Heart left ventricle (tissue), 16 donors: ENCODE data around the gene KRTAP10-6. TPM values are rescaled to one million over a fixed set of nuclear protein-coding genes. Genes with fewer than 3 reads are reported as not detected.
"Not testable (repeated sequence)": the region's sequence is repeated elsewhere in the genome, so short reads cannot be mapped to it uniquely, and the experiment has no call there.

ENCODE experiments used
- ATAC-seq, 4 donors: fragments of 200-7000 bp; cut with Tn5 transposase; one replicate each; pipeline ENCODE4 v1.9.1; 2020 to 2022; ENCODE audit warnings: moderate library complexity in 4 of 4, mild to moderate bottlenecking in 3 of 4, moderate number of reproducible peaks in 1 of 4
- DNase-seq, 5 donors: peaks; one replicate each; pipeline ENCODE4 v3.0.0-alpha.2; 2020
- H3K27ac ChIP-seq, 12 donors: fragments of 200-600 bp; sonication (generic) in 4 of 12; one replicate each; pipeline versions ENCODE4 v1.5.0 to v1.8.0; 2016 to 2022; ENCODE audit warnings: mild to moderate bottlenecking in 2 of 12
- H3K27me3 ChIP-seq, 9 donors: fragments of 200-600 bp; sonication (generic) in 2 of 9; one replicate each; pipeline versions ENCODE4 v1.5.1 to v1.8.0; 2016 to 2022; ENCODE audit warnings: mild to moderate bottlenecking in 3 of 9
- H3K36me3 ChIP-seq, 9 donors: fragments of 200-600 bp; sonication (generic) in 2 of 9; one replicate each; pipeline versions ENCODE4 v1.5.0 to v1.8.0; 2018 to 2022; ENCODE audit warnings: mild to moderate bottlenecking in 2 of 9
- H3K4me1 ChIP-seq, 12 donors: fragments of 200-600 bp; sonication (generic) in 4 of 12; one replicate each; pipeline versions ENCODE4 v1.5.0 to v1.8.0; 2016 to 2022; ENCODE audit warnings: mild to moderate bottlenecking in 3 of 12
- H3K4me3 ChIP-seq, 12 donors: fragments of 200-600 bp; sonication (generic) in 4 of 12; one replicate each; pipeline versions ENCODE4 v1.5.0 to v1.8.0; 2017 to 2022; ENCODE audit warnings: mild to moderate bottlenecking in 9 of 12, moderate library complexity in 4 of 12
- H3K9me3 ChIP-seq, 12 donors: fragments of 200-600 bp; sonication (generic) in 4 of 12; one replicate each; pipeline versions ENCODE4 v1.5.0 to v1.8.0; 2016 to 2022; ENCODE audit warnings: mild to moderate bottlenecking in 1 of 12
- CTCF ChIP-seq, 12 donors: fragments of 200-600 bp; sonication (generic) in 4 of 12; IDR thresholded peaks; one replicate each; pipeline versions ENCODE4 v1.5.0 to v1.8.0; 2018 to 2022; ENCODE audit warnings: antibody characterized with exemption in 12 of 12, mild to moderate bottlenecking in 5 of 12
- POLR2A ChIP-seq, 2 donors: fragments of 450-650 bp; IDR thresholded peaks; one replicate each; pipeline ENCODE4 v1.6.1; 2017; ENCODE audit warnings: antibody characterized with exemption in 2 of 2, mild to moderate bottlenecking in 2 of 2, moderate library complexity in 2 of 2
- WGBS, 4 donors: extraction: QIAGEN DNeasy Blood & Tissue Kit in 2 of 4; methylation state at CpG; one replicate each; pipeline versions ENCODE4 v1.1.5 to v1.1.7; 2013 to 2018; 5-methylcytosine and 5-hydroxymethylcytosine counted together
- intact Hi-C, 10 donors: fragments of 100-400 bp; cut with DNase I; formaldehyde crosslinking; loops; one replicate each; pipeline versions ENCODE4 v1.11.1 to v1.14.2; 2022
- long read RNA-seq, 3 donors: library from polyadenylated mRNA; unstranded; transcript quantifications; one replicate each; pipeline ENCODE4 v2.0.0, GENCODE V29; 2020 to 2021
- polyA plus RNA-seq, 2 donors: library from polyadenylated mRNA; stranded (reverse); fragments of 200-250 nt; gene quantifications; one replicate each; pipeline ENCODE4 v1.2.3, GENCODE V29; 2013
- total RNA-seq, 9 donors: library from RNA; depleted of rRNA in 2 of 9; stranded (reverse); fragments of >200 nt in 2 of 9; fragmentation: NEBNext Ultra II Directional in 3 of 9; extraction: Animal tissue kit (Norgen Biotek cat#: 25700) in 3 of 9; gene quantifications; one replicate each; pipeline versions ENCODE4 v1.1.0 to v1.2.4, GENCODE V29; 2016 to 2023
- donor health status: ischemic (EF 13 %, LVEDD 7.1; RV severe dilation, severe dysfunction).
- donor health status: healthy with polysubstance abuse.
- donor health status: DM: no; HTN: yes; CAD: no.
- donor health status: DM: no; HTN: no; CAD: no.
- donor health status: ischemic (EF 25% LVEDD 6.9; RV normal size, moderate dysfunction).
- donor health status: ischemic (EF 25% LVEDD 5.7; RV mildly dilated, moderate dysfunction).
- donor health status: healthy.
- donor health status: DM: yes; HTN: yes; CAD: no.
- donor health status: ischemic (EF 35%, LVEDD 5.7; RV mildly dilated, moderate dysfunction).
- donor health status: nonischemic (EF 11% LVEDD 7.7; RV severe dilation, severe dysfunction).
- donor health status: DM: yes; HTN: yes; CAD: no.
- donor health status: PGD.
- donor health status: ischemic (EF 29% LVEDD 5.4; RV normal size, mild dysfunction).
- donor health status: nonischemic (EF 23%, LVEDD 6.1; RV moderate dilation, normal function).

Gene KRTAP10-6, protein sequence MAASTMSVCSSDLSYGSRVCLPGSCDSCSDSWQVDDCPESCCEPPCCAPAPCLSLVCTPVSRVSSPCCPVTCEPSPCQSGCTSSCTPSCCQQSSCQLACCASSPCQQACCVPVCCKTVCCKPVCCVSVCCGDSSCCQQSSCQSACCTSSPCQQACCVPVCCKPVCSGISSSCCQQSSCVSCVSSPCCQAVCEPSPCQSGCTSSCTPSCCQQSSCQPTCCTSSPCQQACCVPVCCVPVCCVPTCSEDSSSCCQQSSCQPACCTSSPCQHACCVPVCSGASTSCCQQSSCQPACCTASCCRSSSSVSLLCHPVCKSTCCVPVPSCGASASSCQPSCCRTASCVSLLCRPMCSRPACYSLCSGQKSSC
- total RNA-seq, result not detected
- not detected for polyA plus RNA-seq
- long read RNA-seq, donor 1, result 0 reads
- long read RNA-seq, donor 2, result 0 reads
- long read RNA-seq, donor 3, result 0 reads

DNA sequence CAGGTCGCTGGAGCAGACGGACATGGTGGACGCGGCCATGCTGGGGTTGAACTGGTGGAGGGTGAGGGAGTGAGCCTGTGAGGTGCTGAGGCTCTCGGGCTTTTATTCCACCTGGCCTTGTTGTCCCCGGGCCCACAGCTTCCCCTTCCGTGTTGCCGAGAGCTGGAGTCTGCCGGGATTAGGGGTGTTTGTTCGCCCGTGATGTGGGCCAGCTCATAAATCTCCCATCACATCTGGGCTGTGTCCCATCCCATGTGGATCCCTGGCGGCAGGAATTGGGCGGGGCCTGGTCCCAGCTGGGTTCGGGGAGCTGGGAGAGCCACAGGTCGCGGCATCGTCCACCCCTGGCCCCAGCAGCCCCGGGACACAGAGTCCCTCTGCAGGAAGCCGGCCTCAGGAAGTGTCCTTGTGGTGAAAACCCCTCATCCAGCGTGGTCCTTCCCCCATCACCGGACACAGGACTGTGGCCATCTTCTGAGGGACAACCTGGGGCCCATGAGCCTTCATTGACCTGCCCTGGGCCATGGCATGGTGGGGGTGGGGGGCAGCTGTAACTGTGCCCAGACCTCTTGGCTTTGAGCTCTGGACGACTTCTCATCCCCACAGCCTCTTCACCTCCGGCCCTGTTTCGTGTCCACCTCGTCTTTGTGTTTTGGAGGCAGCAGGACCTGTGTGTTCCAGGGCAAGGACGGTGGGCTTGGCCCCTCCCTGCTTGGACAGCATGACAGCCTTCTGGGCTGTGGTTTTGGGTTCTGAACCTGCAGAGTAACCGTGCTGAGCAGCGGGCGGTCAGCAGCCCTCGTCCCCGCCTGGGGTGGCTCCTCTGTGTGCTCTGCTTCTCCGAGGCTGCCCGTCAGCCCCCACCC lies at the start of gene KRTAP10-6:
Gene KRTAP10-6 (minus strand): TSS at position 60 of the 866 bp plus-strand sequence. CDS start 21 bp downstream, at position 39.
- Histone ChIP-seq H3K27me3 (peaks cover 0 to 12% (median 0%) of the 10 kb centered on the region in 9 donors), H3K36me3 (no peaks in the 10 kb centered on the region), H3K4me1 (peaks cover 0 to 9% (median 0%) of the 10 kb centered on the region in 12 donors), H3K4me3 (no peak within 1 kb of the TSS), H3K9me3 (no peaks in the 10 kb centered on the region), H3K27ac (no peak within 1 kb of the TSS)
- peak in 1 of 4 donors; percentile 35 for ATAC-seq
- peak in 1 of 5 donors; percentile 22 for DNase-seq
- intact Hi-C loops, result no loop called here
- no peak for TF ChIP-seq POLR2A (IDR thresholded peaks at IDR 0.05)
- no peak for TF ChIP-seq CTCF (IDR thresholded peaks at IDR 0.05)
- whole genome bisulfite sequencing, 4 donors, result 66 to 72% (median 69%) methylated on average over 25 to 33 of the region's 33 CpGs

GRCh38 chr21:44640761-44641160 lies 48.5 kb upstream of the KRTAP10-6 start:
- H3K9me3 ChIP-seq, result peaks cover 0 to 37% (median 13%) of the 10 kb centered on the region in 12 donors
- no peak for TF ChIP-seq CTCF (IDR thresholded peaks at IDR 0.05)
- TF ChIP-seq POLR2A (IDR thresholded peaks at IDR 0.05), result no peak
- peaks cover 0 to 21% (median 0%) of the 10 kb centered on the region in 9 donors for H3K27me3 ChIP-seq
- H3K4me3 ChIP-seq, result no peak overlapping the region
- H3K4me1 ChIP-seq, result no peaks in the 10 kb centered on the region
- ATAC-seq (no peak), DNase-seq (no peak)
- 64 to 83% (median 79%) methylated on average over 5 of the region's 5 CpGs for WGBS, 4 donors
- H3K36me3 ChIP-seq, result no peaks in the 10 kb centered on the region
- intact Hi-C loops, result no loop called here
- no peak overlapping the region for H3K27ac ChIP-seq

- intact Hi-C loops, result no loop called here
- ATAC-seq, result no peak
- Histone ChIP-seq H3K27ac (no peak overlapping the region), H3K36me3 (no peaks in the 10 kb centered on the region), H3K9me3 (peaks cover 0 to 26% (median 3%) of the 10 kb centered on the region in 12 donors), H3K4me3 (no peak overlapping the region), H3K4me1 (no peaks in the 10 kb centered on the region), H3K27me3 (peaks cover 0 to 21% (median 0%) of the 10 kb centered on the region in 9 donors)
- TF ChIP-seq POLR2A (IDR thresholded peaks at IDR 0.05) (no peak), CTCF (IDR thresholded peaks at IDR 0.05) (no peak)
- DNase-seq, result no peak
- 82 to 90% (median 87%) methylated on average over 8 to 12 of the region's 12 CpGs for WGBS, 4 donors
Measured at GRCh38 chr21:44639331-44639655, 47.0 kb upstream of the KRTAP10-6 start.

GRCh38 chr21:44638506-44639330 lies 46.4 kb upstream of the KRTAP10-6 start:
- ATAC-seq, intact Hi-C loops: not testable (repeated sequence)
- WGBS, 4 donors, result 72 to 95% (median 80%) methylated on average over 11 to 21 of the region's 21 CpGs

DNA sequence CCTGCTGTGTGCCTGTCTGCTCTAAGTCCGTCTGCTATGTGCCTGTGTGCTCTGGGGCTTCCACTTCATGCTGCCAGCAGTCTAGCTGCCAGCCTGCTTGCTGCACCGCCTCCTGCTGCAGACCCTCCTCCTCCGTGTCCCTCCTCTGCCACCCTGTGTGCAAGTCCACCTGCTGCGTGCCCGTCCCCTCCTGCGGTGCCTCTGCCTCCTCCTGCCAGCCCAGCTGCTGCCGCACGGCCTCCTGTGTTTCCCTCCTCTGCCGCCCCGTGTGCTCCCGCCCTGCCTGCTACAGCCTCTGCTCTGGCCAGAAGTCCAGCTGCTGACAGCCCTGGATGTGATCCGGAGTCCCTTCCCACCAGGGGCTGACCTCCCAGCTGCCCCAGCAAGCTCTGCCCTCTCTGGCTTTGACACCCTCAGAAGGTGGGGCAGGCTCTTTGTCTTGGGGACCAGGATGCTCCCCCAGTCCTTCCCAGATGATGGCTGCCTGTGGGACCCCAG lies 45.6 kb upstream of the KRTAP10-6 start:
- H3K4me3 ChIP-seq, DNase-seq, H3K4me1 ChIP-seq, H3K27ac ChIP-seq, intact Hi-C loops, H3K36me3 ChIP-seq: not testable (repeated sequence)
- Histone ChIP-seq H3K27me3 (peaks cover 0 to 21% (median 0%) of the 10 kb centered on the region in 9 donors), H3K9me3 (peaks cover 0 to 17% (median 1%) of the 10 kb centered on the region in 12 donors)
- 49 to 56% (median 55%) methylated on average over 10 to 12 of the region's 12 CpGs for WGBS, 4 donors
- peak in 2 of 4 donors; percentile 34 for ATAC-seq

More at GRCh38 chr21:44638506-44639330, 46.4 kb upstream of the KRTAP10-6 start:
- Histone ChIP-seq H3K27me3 (peaks cover 0 to 21% (median 0%) of the 10 kb centered on the region in 9 donors), H3K9me3 (peaks cover 0 to 21% (median 0%) of the 10 kb centered on the region in 12 donors)
- H3K4me3 ChIP-seq, H3K4me1 ChIP-seq, DNase-seq, H3K27ac ChIP-seq, H3K36me3 ChIP-seq: not testable (repeated sequence)
